ENCODE data around the gene PUDP.
"Not testable (repeated sequence)": the region's sequence is repeated elsewhere in the genome, so short reads cannot be mapped to it uniquely, and the experiment has no call there.

PUDP gene

DNA sequence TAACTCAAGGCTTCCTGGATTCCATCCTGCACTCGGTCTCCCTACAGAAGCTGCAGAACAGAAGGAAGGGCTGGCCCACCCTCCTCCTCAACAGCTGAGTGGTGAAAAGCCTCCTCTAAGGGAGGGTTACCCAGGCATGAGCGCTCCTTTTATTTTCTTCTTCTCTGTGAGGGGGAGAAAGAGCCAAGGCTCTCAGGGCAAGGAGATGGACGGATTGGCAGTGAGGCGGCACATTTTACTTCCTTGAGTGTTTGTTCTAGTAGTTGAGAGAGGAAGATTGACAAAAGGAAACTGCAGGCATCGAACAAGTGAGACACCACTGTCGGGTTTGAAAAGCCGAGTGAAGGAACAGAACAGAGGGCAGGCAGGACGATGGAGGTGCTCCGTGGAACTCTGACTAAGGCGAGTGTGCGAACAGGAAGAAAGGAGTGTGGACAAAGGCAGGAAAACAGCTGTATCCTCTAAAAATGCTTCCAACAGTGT, 38.9 kb downstream of the PUDP start:
- DNase-seq (ENCODE audit: low spot score), result no peak

DNA sequence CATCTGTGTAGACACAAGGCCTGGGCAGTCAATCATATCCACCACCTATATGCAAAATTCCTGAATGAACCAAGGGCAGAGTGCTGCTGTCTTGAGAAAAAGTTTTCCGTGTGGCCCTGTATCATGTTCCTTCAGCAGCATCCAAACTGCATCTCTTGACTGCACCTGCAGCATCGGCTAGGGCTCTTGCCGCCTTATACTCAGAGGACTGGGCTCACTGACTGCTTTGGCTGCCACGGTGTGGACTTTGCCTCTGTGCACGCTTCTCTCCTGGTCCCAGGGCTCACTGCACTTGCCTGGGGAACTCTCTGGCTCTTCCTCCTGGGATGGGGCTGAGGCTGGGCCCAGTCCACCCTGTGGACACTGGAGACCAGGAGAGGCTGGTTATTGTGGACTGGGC, 39.9 kb downstream of the PUDP start:
- no peak for DNase-seq (ENCODE audit: low spot score)

DNA sequence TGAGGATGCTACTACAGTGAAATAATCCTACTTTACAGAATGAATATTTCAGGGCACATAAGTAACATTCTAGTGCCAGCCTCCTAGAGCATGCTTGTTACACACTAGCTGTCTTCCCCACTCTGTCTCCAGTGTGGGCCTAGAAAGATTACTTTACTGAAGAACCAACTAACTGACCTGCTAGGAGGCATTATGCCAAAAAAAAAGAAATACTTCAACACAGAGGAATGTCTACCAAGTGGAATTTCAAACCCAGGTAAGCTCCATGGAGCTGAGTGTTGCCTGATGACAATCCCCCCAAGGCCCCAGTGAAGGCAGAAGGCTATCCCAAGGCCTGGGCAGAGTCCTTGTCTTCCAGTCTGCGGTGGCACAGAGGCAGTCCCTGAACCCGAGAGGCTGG, 41.3 kb downstream of the PUDP start:
- DNase-seq (ENCODE audit: low spot score), result no peak

DNA sequence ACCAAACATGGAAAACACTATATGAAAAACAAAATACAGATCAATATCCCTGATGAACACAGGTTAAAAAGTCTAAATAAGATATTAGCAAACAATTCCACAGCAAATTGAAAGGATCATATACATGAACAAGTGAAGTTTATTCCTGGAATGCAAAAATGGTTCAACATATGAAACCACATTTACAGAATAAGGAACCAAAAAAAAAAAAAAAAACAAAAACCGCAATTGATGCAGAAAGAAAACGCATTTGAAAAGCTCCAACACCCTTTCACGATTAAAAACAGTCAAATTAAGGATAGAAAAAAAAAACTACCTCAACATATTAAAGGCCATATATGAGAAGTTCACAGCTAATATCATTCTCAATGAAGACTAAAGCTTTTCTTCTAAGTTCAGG, 45.8 kb downstream of the PUDP start:
- no peak for DNase-seq (ENCODE audit: low spot score)

DNA sequence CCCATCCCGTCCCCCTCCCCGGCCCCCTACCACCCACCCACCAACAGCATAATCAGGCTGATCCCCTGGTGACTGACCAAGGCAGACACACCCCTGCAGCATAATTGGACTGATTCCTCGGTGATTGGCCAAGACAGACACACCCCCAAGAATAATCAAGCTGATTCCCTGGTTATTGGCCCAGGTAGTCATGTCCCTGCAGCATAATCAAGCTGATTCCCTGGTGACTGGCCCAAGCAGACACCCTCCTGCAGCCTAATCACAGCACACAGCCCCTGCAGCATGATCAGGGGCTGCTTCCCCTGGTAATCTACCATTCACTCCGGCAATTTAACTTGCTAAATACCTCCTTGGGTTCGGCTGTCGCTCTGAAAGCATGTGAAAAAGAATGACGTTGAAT, 47.9 kb downstream of the PUDP start:
- DNase-seq (ENCODE audit: low spot score), result no peak

DNA sequence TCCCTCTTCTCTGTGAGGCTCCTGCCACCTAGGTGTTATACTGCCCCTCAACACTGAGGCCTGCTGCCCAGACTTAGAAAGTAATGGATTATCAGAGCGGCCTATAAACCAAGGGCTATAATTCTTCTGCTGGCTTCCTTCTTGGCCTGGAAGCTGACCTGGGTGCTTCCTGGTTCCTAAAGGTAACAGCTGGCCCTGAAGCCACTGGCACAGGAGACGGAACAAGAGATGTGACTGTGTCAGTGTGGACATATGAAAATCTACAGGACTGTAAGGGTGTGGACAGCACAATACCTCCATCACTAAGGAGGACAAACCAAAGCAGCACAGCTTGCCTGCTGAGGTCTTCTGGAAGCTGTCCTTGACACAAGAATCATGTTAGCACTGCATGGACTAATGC, 52.3 kb downstream of the PUDP start:
- not testable (repeated sequence) for DNase-seq (ENCODE audit: low spot score)

DNA sequence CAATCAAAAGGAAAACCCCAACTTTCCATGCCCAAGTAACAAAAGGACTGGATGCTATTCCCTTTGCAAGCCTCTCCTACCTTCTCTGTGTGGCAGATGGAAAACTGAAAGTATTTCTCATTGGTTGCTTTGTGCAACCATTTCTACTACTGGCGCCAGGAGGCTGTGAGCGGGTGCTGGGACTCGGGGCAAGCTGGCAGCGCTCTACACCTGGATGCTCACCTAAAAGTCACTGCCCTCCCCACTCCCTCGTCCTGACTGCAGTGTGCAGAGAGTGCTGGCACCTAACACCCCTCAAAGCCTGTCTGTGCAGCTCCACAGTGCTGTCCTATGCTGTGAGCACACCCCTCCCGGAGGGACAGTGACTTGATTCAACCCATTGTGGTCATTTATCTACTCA, 54.6 kb downstream of the PUDP start:
- DNase-seq (ENCODE audit: low spot score), result no peak

DNA sequence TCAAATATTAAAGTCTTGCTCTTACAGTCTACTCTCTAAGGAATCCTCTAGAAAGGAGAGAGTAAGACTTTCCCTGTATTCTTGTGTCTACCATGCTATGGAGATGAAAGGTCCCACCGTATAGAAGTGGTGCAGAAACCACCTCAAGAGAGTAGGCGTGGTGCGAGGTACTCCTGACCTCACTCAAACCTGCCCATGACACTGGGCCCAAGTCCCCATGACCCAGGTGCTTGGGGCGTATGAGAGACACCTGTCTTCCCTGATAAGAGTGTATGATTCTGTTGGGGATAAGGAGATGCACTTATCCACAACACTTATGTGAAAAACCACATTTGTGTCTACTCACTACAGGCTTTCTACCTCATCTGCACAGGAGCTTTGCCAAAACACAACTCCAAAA, 55.4 kb downstream of the PUDP start:
- DNase-seq (ENCODE audit: low spot score), result no peak

DNA sequence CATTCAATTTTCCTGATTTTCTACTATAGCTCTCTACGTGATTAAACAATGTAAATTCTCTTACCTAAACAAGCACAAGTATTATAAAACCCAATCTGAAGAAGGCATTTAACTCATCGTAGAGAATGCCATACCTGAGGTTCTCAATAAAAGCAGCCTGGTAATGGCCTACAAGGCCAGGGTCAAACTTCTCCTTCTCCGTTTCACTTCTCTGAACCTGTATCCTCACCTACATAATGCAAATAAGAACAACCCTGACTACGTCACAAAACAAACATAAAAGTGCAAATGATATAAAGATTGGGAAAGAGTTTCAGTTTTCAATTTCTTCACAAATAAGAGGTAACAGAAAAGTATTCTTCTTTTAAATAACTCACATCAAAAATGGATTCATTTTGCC, 56.0 kb downstream of the PUDP start:
- DNase-seq (ENCODE audit: low spot score), result no peak

DNA sequence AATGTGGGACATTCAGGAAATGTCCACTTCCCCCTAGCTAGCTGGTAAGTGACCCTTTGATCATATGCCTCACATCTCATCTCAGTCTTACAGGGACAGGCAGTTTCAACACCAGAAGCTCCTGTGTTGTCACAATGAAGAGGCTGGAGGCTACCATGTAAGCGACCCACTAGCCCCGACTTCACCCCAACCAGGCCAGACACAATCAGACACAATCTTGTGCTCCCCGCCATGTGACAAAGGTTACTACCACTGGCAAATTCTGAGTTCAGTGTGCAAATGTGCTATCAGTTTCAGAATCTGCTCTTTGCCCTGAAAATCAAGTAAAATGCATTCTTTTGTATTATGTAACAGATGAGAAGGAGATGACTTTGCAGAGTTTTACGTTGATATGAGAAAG, 57.3 kb downstream of the PUDP start:
- no peak for DNase-seq (ENCODE audit: low spot score)

DNA sequence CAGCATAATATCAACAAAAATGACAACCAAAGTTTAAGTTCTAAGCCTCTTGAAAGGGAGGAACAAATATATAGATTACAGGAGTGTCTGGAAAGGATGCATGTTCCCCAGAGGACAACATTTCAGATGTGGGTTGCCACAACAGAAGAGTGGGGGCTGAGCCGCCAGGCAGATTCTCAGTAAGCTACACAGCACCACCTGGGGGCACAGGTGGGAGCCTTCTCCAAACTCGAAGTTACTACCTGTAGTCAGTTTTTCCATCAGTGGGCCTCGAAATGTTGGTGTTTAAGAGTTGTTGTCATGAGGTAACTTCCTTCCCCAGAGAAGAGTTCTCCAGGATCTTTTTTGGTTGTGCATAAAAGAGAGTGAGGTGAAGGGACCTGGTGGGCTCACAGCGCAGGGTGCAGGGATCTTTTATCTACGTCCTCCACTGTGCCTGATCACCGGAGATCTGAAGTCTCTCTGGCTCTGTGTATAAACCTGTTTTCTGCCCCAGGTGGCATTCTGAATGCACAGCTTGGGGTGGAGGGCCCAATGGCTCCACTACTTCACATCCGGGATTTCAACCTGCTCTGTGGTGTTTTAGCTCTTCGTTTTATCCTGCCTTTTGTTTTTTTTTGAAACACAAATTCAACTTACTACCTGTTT, 58.9 kb downstream of the PUDP start:
- DNase-seq (ENCODE audit: low spot score), result no peak

DNA sequence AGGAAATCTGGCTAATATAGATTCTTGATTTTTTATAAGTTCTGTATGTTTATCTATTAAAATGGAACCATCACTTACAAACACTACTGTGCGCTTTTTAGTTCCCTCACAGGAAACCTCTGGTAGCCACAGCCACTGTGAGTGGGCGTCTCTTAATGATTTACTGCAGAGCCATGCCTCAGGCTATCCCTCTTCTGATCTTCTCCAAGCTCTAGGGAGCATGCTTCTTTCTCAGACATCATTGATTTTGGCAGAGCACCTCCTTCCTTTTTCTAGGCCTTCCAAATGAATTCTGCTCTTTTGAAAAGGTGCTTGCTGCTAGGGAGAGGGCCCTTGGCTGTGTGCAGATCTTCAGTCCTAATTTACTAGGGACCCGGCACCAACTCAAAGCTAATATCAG, 61.6 kb downstream of the PUDP start:
- no peak for DNase-seq (ENCODE audit: low spot score)

DNA sequence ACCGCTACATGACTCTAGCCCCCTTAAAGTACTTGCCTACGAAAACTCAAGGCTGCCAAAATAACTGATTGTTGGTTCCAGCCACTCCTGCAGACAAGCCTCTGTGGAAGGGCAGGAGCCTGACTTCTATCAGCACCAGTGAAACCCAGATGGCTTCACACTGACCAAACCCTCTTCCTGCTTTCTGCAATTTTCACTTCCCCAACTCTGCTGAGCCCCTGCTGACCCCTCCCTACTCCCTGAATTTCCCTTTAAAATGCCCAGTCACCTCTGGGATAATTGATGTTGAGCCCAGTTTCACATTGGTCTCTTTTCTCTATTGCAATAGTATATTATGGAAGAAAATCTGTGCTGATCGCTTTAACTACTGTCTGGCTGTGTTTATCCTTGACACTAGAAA, 62.1 kb downstream of the PUDP start:
- no peak for DNase-seq (ENCODE audit: low spot score)

DNA sequence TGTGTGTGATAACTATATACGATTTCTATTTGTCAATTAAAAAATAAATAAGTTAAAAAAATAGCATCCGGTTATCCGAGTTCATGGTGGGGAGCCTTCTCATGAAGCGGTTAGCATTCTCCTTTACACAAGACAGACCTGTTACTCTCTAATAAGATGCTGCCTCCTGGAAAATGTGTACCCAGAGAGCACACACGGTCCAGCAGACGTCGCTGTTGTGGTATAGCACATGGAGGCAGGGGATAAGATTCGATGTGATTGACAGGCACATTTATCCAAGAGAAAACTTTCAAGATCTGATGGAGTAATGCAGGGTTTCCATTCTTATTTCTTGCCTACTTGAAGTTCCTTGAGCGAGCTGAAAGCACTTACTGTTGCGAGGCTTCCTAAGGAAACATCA, 63.1 kb downstream of the PUDP start:
- no peak for DNase-seq (ENCODE audit: low spot score)

DNA sequence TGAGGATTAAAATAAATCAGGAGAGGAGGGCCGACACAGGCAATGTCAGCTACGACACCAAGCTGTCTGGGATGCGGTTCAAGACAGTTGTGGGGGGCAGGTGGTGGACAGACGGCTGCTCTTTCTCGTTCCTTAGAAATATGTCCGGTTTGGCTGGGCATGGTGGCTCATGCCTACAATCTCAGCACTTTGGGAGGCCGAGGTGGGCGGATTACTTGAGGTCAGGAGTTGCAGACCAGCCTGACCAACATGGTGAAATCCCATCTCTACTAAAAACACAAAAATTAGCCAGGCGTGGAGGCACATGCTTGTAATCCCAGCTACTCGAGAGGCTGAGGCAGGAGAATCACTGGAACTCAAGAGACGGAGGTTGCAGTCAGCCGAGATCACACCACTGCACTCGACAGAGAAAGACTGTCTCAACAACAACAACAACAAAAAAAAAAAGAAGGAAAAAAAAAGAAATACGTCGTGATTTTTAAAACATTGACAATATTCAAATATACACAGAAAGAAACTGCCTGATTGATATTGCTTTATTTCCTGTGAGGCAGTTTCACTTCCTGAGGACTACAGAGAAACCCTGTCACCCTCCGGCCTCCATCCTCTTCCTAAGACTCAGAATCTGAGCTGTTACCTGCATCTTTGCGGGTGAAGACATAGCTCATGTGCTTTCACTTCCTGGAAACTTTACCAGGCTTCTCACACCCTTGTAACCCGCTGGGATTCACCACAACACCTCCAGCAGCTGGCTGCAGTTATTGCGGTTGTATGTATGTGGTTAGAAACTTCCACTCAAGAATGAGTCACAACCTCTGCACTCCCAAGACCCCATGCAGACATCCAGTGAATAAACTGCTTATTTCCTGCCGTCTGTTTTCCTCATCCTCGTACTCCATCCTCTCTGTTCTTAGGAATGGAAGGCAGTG, 64.2 kb downstream of the PUDP start:
- DNase-seq (ENCODE audit: low spot score), result peak; percentile 59

DNA sequence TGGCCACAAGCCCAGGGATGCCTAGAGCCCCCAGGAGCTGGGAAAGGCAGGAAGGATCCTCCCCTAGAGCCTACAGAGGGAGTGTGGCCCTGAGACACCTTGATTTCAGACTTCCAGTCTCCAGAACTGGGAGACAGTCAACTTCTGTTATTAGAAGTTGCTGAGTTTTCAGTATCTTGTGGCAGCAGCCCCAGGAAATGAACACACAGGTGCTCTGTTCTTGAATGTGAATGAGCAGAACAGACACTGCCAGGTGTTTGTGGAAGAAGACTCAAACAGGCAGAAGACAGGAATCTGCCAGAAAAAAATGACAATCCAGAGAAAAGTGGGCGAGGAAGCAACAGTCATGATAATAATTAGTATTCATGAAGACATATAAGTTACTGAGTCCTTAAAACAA, 64.9 kb downstream of the PUDP start:
- DNase-seq (ENCODE audit: low spot score), result no peak

DNA sequence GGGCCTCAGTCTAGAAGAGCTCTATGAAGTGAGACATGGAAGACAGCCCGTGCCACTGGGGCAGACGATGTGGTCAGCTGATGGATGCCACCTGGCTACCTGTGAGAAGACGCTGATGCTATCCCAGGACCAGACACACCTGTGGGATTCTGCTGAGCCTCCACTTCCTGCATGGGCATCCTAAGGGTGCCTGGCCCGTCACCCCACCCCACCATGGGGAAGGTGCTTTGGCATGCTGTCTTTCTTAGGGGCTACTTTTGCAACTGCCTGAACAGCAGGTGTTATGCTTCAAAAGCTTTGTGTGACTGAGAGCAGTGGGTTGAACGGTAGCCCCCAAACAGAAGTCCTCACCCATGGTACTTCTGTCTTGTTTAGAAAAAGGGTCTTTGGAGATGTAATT, 65.4 kb downstream of the PUDP start:
- DNase-seq (ENCODE audit: low spot score), result no peak

DNA sequence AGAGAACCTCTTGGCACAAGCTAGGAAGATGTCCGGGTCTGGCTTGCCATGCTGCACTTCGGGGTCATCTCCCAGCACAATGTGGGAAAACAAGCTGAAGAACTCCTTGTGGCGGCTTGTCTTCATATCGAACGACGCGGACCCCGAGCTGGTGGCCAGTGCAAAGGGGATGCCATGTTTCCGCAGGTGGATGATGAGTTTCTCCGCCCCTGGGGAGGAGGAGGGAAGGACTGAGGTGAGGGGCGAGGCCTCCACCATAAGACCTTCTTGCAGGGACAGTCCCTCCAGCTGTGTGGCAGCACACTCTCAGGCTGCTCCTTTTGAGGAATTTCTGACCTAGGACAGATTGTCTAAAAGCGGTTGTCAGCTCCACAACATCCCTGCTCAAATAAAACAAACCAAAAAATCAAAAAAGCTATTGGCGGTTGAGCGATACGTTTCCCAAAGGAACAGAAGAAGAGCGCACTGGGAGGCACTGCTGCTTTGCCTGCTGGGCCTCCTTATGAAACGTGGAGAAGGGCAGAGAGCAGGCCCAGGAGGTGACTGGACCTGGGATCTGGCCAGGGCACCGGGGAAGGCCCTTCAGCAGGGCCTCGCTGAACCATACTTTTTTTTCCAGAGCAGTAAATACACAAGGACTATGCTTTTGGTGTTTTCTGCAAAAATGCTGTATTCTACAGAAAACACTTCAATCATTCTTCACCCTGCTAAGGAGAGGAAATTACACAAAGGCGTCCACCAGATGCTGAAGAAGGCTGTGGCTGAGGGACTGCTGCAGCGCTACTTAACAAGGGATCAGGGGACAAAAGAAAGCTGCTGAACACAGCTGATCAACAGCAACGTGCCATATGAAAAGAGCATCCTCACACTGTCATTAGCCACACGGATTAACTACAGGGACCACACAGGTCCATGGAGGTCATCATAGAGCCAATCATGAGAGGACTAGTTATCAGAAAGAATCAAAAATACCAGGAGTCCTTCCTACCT, 70.4 kb downstream of the PUDP start:
- no peak for DNase-seq (ENCODE audit: low spot score)

DNA sequence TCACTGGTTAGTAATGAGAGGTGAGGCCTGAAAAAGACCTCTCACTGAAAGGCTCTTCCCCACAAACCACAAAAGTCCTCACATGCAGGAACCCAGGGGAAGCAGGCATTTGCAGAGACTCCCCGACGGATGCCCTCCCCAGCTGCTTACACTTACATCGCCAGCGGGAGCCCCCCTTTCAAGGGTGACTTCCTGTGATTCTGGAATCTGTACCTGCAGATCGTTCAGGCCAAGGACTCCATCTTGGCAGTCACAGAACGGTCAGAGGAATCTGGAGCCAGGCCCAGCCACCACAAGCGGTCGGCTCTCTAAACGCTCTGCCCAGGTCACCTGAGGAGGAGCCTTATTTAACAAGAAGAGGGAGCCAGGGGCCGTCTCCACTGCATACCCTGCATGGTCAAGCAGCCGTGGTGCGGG, 71.7 kb downstream of the PUDP start:
- no peak for DNase-seq (ENCODE audit: low spot score)

DNA sequence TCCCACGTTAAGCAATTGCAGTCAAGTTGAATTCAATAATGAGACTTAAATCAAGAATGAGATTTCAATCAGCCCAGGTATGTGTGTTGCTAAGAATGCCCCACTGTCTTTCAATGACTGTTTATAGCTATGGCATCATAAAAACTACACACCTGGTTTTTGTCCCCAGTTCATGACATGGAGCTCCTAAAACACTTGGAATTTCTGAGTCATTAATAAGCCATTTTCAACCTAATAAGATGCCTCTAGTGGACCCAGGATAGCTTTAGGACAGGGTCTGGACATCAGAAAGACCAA, 73.1 kb downstream of the PUDP start:
- no peak for DNase-seq (ENCODE audit: low spot score)

DNA sequence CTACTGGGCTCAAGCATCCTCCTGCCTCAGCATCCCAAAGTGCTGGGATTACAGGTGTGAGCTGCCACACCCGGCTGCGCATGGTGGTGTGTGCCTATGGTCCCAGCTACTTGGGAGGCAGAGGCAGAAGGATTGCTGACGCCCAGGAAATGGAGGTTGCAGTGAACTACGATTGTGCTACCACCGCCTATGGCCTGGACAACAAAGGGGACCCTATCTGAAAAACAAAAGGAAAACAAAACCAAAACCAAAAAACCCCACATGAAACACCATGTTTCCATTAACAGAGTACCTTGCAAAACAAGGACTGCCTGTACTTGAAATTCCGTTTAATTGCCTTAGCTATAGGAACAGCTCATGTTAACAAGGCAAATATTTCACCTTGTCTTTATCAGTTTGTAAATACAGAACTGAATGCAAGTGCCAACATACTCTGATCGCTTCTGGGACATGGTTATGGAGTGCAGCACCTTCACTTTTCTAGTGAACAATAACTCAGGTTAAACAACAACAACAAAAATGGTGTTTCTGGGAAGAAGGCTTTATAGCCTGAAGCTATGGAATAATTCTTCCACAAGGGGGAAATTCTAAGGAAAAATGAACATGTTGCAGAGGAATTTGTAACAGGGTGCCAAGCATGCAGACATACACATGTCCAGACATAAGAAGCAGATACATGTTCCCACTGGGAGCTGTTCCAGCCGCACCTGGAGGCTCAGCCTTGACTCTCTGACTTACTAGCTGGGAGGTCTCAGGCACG, 73.6 kb downstream of the PUDP start:
- DNase-seq (ENCODE audit: low spot score), result no peak

DNA sequence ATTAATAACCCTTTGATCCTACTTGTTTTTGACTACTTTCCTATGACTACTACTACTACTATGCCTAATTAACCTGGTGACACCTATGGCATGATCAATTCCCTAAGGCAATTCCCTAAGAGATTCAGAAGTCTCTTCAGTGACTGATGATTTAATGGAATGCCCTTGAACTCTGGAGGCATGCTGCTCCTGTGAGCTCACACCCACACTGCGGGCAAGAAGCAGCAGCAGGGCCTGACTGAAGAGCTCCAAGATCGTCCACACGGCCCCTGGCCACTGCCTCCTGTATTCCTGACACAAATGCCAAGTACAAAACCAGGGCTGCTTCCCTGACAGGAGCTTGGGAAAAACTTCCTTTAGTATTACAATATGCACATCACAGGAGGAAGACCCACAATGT, 74.6 kb downstream of the PUDP start:
- no peak for DNase-seq (ENCODE audit: low spot score)

All from LoVo (cell line).